OCI-LY3 (cell line): ENCODE data around the gene ASCC3.
"Not testable (repeated sequence)": the region's sequence is repeated elsewhere in the genome, so short reads cannot be mapped to it uniquely, and the experiment has no call there.

Experiments used
- EZH2phosphoT487 ChIP-seq: fragments of 200-600 bp; shearing (Covaris generic); IDR thresholded peaks from 2 replicates; pipeline ENCODE4 v1.6.1; 2018; ENCODE audit warnings: antibody characterized with exemption, mixed run types, low read depth
- TF ChIP-seq, protein P1 (sequence below): fragments of 200-600, 300-600 bp; sonication (generic); IDR thresholded peaks from 2 replicates; pipeline ENCODE4 v1.5.1; 2014; ENCODE audit warnings: antibody characterized with exemption, low read length, low read depth

DNA sequence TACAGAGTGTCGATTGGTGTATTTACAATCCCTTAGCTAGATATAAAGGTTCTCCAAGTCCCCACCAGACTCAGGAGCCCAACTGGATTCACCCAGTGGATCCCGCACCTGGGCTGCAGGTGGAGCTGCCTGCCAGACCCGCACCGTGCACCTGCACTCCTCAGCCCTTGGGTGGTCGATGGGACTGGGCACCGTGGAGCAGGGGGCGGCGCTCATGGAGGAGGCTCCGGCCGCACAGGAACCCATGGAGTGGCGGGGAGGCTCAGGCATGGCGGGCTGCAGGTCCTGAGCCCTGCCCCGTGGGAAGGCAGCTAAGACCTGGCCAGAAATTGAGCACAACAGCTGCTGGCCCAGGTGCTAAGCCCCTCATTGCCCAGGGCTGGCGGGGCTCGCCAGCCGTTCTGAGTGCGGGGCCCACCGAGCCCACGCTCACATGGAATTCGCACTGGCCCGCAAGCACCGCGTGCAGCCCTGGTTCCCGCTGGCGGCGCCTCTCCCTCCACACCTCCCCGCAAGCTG is 52.0 kb downstream of the ASCC3 start:
- TF ChIP-seq, protein P1, sequence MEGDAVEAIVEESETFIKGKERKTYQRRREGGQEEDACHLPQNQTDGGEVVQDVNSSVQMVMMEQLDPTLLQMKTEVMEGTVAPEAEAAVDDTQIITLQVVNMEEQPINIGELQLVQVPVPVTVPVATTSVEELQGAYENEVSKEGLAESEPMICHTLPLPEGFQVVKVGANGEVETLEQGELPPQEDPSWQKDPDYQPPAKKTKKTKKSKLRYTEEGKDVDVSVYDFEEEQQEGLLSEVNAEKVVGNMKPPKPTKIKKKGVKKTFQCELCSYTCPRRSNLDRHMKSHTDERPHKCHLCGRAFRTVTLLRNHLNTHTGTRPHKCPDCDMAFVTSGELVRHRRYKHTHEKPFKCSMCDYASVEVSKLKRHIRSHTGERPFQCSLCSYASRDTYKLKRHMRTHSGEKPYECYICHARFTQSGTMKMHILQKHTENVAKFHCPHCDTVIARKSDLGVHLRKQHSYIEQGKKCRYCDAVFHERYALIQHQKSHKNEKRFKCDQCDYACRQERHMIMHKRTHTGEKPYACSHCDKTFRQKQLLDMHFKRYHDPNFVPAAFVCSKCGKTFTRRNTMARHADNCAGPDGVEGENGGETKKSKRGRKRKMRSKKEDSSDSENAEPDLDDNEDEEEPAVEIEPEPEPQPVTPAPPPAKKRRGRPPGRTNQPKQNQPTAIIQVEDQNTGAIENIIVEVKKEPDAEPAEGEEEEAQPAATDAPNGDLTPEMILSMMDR = not testable (repeated sequence)
- not testable (repeated sequence) for TF ChIP-seq EZH2phosphoT487
